Measurements from ENCODE around the gene OR2J3.

DNA sequence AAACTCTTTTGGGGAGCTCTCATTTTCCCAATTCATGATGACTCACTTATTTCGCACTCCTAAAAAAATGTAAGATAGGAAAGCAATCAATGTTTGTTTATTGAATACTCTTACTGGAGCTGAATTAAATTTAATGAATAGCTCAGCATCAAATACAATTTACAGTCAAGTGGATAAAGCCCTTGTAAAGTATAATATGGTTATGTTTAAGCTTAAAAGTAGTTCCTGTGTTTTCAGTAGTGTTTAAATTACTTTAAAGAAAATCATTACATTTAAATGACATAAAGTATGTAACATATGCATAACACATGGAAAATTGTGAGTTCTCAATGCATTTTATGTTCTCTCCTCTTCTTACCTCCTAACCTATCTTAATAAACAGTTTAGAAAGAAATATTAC lies 20.6 kb upstream of the OR2J3 start, which contains the start of gene OR2B3:
- TF ChIP-seq, protein P1, sequence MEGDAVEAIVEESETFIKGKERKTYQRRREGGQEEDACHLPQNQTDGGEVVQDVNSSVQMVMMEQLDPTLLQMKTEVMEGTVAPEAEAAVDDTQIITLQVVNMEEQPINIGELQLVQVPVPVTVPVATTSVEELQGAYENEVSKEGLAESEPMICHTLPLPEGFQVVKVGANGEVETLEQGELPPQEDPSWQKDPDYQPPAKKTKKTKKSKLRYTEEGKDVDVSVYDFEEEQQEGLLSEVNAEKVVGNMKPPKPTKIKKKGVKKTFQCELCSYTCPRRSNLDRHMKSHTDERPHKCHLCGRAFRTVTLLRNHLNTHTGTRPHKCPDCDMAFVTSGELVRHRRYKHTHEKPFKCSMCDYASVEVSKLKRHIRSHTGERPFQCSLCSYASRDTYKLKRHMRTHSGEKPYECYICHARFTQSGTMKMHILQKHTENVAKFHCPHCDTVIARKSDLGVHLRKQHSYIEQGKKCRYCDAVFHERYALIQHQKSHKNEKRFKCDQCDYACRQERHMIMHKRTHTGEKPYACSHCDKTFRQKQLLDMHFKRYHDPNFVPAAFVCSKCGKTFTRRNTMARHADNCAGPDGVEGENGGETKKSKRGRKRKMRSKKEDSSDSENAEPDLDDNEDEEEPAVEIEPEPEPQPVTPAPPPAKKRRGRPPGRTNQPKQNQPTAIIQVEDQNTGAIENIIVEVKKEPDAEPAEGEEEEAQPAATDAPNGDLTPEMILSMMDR (IDR thresholded peaks at IDR 0.05): no peak
- TF ChIP-seq POLR2AphosphoS5 (IDR thresholded peaks at IDR 0.05; ENCODE audit: low read depth, low read length): no peak
- TF ChIP-seq SIN3A (IDR thresholded peaks at IDR 0.05; ENCODE audit: borderline replicate concordance, insufficient read depth, low read depth, low read length): no peak
